NB4 (cell line): ENCODE data around the gene CDCP2.

Experiments used
- MYC ChIP-seq: IDR thresholded peaks from 2 replicates; pipeline ENCODE4 v1.6.1; 2011; ENCODE audit warnings: low read depth, low read length
- POLR2A ChIP-seq: IDR thresholded peaks from 2 replicates; pipeline ENCODE4 v1.6.1; 2011; ENCODE audit warnings: mild to moderate bottlenecking; ENCODE audit not compliant: insufficient read length; ENCODE audit errors: extremely low read depth
- TF ChIP-seq, protein P1 (sequence below): IDR thresholded peaks from one replicate; pipeline ENCODE4 v1.5.1; 2012; ENCODE audit warnings: low read depth, low read length
- TF ChIP-seq, protein P2 (sequence below): IDR thresholded peaks from 2 replicates; pipeline ENCODE4 v1.6.1; 2011; ENCODE audit warnings: low read depth, low read length

DNA sequence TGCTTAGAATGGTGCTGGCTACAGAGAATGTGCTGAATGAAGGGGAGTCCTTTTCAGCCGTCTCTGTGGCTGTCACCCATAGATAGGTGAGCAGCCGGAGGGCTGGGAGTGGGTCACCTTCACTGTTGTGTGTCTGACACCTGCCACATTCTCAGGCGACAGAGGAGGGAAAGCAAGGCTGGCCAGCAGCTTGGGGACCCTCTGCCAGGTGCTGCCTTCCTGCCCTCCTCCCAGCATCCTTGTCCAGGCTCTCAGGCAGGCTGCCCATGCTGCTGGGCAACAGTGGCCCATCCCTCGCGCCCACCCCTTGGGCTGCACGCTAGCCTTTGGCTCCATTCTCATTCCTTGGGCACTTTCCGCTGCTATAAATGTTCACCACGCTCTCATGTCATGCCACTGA, 24.9 kb upstream of the CDCP2 start:
- TF ChIP-seq, protein P1, sequence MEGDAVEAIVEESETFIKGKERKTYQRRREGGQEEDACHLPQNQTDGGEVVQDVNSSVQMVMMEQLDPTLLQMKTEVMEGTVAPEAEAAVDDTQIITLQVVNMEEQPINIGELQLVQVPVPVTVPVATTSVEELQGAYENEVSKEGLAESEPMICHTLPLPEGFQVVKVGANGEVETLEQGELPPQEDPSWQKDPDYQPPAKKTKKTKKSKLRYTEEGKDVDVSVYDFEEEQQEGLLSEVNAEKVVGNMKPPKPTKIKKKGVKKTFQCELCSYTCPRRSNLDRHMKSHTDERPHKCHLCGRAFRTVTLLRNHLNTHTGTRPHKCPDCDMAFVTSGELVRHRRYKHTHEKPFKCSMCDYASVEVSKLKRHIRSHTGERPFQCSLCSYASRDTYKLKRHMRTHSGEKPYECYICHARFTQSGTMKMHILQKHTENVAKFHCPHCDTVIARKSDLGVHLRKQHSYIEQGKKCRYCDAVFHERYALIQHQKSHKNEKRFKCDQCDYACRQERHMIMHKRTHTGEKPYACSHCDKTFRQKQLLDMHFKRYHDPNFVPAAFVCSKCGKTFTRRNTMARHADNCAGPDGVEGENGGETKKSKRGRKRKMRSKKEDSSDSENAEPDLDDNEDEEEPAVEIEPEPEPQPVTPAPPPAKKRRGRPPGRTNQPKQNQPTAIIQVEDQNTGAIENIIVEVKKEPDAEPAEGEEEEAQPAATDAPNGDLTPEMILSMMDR = no peak
- TF ChIP-seq, protein P2, sequence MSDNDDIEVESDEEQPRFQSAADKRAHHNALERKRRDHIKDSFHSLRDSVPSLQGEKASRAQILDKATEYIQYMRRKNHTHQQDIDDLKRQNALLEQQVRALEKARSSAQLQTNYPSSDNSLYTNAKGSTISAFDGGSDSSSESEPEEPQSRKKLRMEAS = no peak
- TF ChIP-seq POLR2A (no peak), MYC (no peak)
